Measurements from ENCODE around the gene GLO1. TPM values are rescaled to one million over a fixed set of nuclear protein-coding genes. Genes with fewer than 3 reads are reported as not detected.

Gene GLO1
- total and polyA plus RNA-seq, 2 donors (not counting 3 experiments of a cell fraction or from before 2014, with no cell fraction given), result 70.3 to 120 TPM

- TF ChIP-seq JUN (IDR thresholded peaks at IDR 0.05; ENCODE audit: borderline replicate concordance, insufficient read depth, insufficient read length, low read depth), result no peak
- TF ChIP-seq, protein P1, sequence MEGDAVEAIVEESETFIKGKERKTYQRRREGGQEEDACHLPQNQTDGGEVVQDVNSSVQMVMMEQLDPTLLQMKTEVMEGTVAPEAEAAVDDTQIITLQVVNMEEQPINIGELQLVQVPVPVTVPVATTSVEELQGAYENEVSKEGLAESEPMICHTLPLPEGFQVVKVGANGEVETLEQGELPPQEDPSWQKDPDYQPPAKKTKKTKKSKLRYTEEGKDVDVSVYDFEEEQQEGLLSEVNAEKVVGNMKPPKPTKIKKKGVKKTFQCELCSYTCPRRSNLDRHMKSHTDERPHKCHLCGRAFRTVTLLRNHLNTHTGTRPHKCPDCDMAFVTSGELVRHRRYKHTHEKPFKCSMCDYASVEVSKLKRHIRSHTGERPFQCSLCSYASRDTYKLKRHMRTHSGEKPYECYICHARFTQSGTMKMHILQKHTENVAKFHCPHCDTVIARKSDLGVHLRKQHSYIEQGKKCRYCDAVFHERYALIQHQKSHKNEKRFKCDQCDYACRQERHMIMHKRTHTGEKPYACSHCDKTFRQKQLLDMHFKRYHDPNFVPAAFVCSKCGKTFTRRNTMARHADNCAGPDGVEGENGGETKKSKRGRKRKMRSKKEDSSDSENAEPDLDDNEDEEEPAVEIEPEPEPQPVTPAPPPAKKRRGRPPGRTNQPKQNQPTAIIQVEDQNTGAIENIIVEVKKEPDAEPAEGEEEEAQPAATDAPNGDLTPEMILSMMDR (IDR thresholded peaks at IDR 0.05; ENCODE audit: extremely low read depth in 1 of 2, insufficient read depth in 1 of 2, low read depth in 1 of 2, low read length in 2 of 2), result no peak
- no peak for TF ChIP-seq POLR2AphosphoS5 (IDR thresholded peaks at IDR 0.05; ENCODE audit: insufficient read depth, low read depth, low read length)
- TF ChIP-seq MYC (IDR thresholded peaks at IDR 0.05; ENCODE audit: low read depth, low read length), result no peak
- no peak for TF ChIP-seq MAX (IDR thresholded peaks at IDR 0.05; ENCODE audit: insufficient read depth, insufficient read length)
- no peak for TF ChIP-seq FOS (IDR thresholded peaks at IDR 0.05; ENCODE audit: borderline replicate concordance, insufficient read depth, low read length)
- TF ChIP-seq GATA2 (IDR thresholded peaks at IDR 0.05; ENCODE audit: insufficient read depth, insufficient read length, low read depth, low read length), result no peak
- no TSS peak for BruUV-seq (replicated peaks)
- H3K9me3 ChIP-seq (replicated peaks; ENCODE audit: control insufficient read depth, insufficient read depth, low read length), result no peaks in the 10 kb centered on the region
- ChIA-PET POLR2A (no interaction called here), CTCF (no interaction called here)
- dilution Hi-C loops (cut with MboI; ENCODE audit: extremely low pct_ligation_motif_present, low sequenced_read_pairs) (no loop called here), intact Hi-C loops (cut with micrococcal nuclease) (no loop called here)
- H3K4me3 ChIP-seq (replicated peaks in 1 of 3; ENCODE audit: insufficient read depth in 1 of 3, low read depth in 1 of 3, low read length in 3 of 3), result no peak overlapping the region
- H3K4me2 ChIP-seq (ENCODE audit: insufficient read depth, low read length), result no peak overlapping the region
- H3K9me1 ChIP-seq (replicated peaks; ENCODE audit: control insufficient read depth, extremely low read depth, insufficient read depth, low read length), result no peaks in the 10 kb centered on the region
- H3K79me2 ChIP-seq (ENCODE audit: control insufficient read depth, insufficient read depth, low read length), result peaks cover 79% of the 10 kb centered on the region
- H3K36me3 ChIP-seq (ENCODE audit: control insufficient read depth in 2 of 2, extremely low read depth in 1 of 2, insufficient read depth in 2 of 2, low read length in 2 of 2), result peaks cover 0 to 2% of the 10 kb centered on the region in 2 experiments
- no peak overlapping the region for H3K27ac ChIP-seq (ENCODE audit: insufficient read depth, low read depth, low read length)
- FAIRE-seq, result no peak
- H3K27me3 ChIP-seq (ENCODE audit: control insufficient read depth in 2 of 2, insufficient read depth in 2 of 2, low read length in 2 of 2), result no peaks in the 10 kb centered on the region
- peaks cover 3% of the 10 kb centered on the region for H4K20me1 ChIP-seq (replicated peaks; ENCODE audit: control insufficient read depth, extremely low read depth, insufficient read depth, low read length)
- no peak overlapping the region for H2AFZ ChIP-seq (ENCODE audit: low read depth, low read length)
- peaks cover 2% of the 10 kb centered on the region for H3K4me1 ChIP-seq (ENCODE audit: control insufficient read depth, extremely low read depth, insufficient read depth, low read length)
- no peak for DNase-seq (ENCODE audit: low read depth, low spot score)
- no peak overlapping the region for H3K9ac ChIP-seq (replicated peaks; ENCODE audit: extremely low read depth, insufficient read depth, low read length)
Observed at GRCh38 chr6:38695933-38696332, 7.0 kb downstream of the GLO1 start.
